Endothelial cell of umbilical vein (primary cell): ENCODE measurements around the gene PAX3. TPM values are rescaled to one million over a fixed set of nuclear protein-coding genes. Genes with fewer than 3 reads are reported as not detected.

Source experiments
- BruUV-seq: library from RNA; stranded (reverse); fragments of 400-500 nt; replicated peaks from 2 replicates; lab custom pipeline; 2021; lab: Mats Ljungman, UMichigan
- CTCF ChIA-PET: fragments of 300-600, 350-600 bp; sonication (Branson Sonifier 250); formaldehyde crosslinking; loops from one replicate; lab custom pipeline; 2021; ENCODE audit warnings: antibody characterized with exemption, inconsistent platforms; lab: Charles Lee
- POLR2A ChIA-PET: fragments of 300-600, 350-600 bp; sonication (Branson Sonifier 250); formaldehyde crosslinking; loops from one replicate; lab custom pipeline; 2021; ENCODE audit warnings: antibody characterized with exemption, inconsistent platforms; lab: Charles Lee
- DNase-seq: peaks from one replicate; pipeline ENCODE4 v3.0.0-alpha.2; 2011; ENCODE audit warnings: low read depth, low spot score
- FAIRE-seq: peaks from 2 replicates; lab custom pipeline; 2011; peaks lifted over from hg19 to GRCh38; lab: Jason Lieb, UNC
- H2AFZ ChIP-seq: 2 replicates; pipeline ENCODE4 v1.6.0; 2012; ENCODE audit warnings: low read depth, low read length, control low read depth, inconsistent platforms
- H3K27ac ChIP-seq: 2 replicates; pipeline ENCODE4 v1.5.1; 2011; ENCODE audit warnings: low read depth, mild to moderate bottlenecking, control low read depth, low read length, moderate library complexity; ENCODE audit not compliant: insufficient read depth
- H3K27me3 ChIP-seq, 2 experiments: 2 replicates each; pipeline versions ENCODE4 v1.6.0 to v1.6.1; 2011; ENCODE audit warnings: low read length in 2 of 2, mixed read lengths in 1 of 2; ENCODE audit not compliant: control insufficient read depth in 2 of 2, insufficient read depth in 2 of 2
- H3K36me3 ChIP-seq, 2 experiments: 2 replicates in 1 of 2; 3 replicates in 1 of 2; pipeline ENCODE4 v1.5.1; 2011; ENCODE audit warnings: low read length in 2 of 2, mild to moderate bottlenecking in 1 of 2, moderate library complexity in 1 of 2; ENCODE audit not compliant: control insufficient read depth in 2 of 2, insufficient read depth in 2 of 2; ENCODE audit errors: extremely low read depth in 1 of 2
- H3K4me1 ChIP-seq: 3 replicates; pipeline ENCODE4 v1.5.1; 2011; ENCODE audit warnings: mild to moderate bottlenecking, low read length; ENCODE audit not compliant: control insufficient read depth, insufficient read depth; ENCODE audit errors: extremely low read depth
- H3K4me2 ChIP-seq: 2 replicates; pipeline ENCODE4 v1.6.1; 2011; ENCODE audit warnings: low read length, control low read depth, mixed read lengths; ENCODE audit not compliant: insufficient read depth
- H3K4me3 ChIP-seq, 3 experiments: fragments of 200-600 bp in 1 of 3; sonication (generic), shearing (Covaris generic) in 1 of 3; replicated peaks in 1 of 3; 2 replicates each; pipeline ENCODE4 v1.5.1; 2011 to 2016; ENCODE audit warnings: control low read depth in 3 of 3, low read length in 3 of 3, mild to moderate bottlenecking in 2 of 3, inconsistent platforms in 1 of 3, low read depth in 1 of 3, moderate library complexity in 1 of 3; ENCODE audit not compliant: insufficient read depth in 1 of 3
- H3K79me2 ChIP-seq: 2 replicates; pipeline ENCODE4 v1.6.0; 2012; ENCODE audit warnings: low read length, inconsistent platforms; ENCODE audit not compliant: control insufficient read depth, insufficient read depth
- H3K9ac ChIP-seq: replicated peaks from 2 replicates; pipeline ENCODE3; 2011; ENCODE audit warnings: low read length, control low read depth; ENCODE audit not compliant: insufficient read depth; ENCODE audit errors: extremely low read depth
- H3K9me1 ChIP-seq: replicated peaks from 3 replicates; pipeline ENCODE4 v1.6.0; 2011; ENCODE audit warnings: mild to moderate bottlenecking, low read length; ENCODE audit not compliant: control insufficient read depth, insufficient read depth; ENCODE audit errors: extremely low read depth
- H3K9me3 ChIP-seq: replicated peaks from 2 replicates; pipeline ENCODE4 v1.5.1; 2012; ENCODE audit warnings: low read length, inconsistent platforms; ENCODE audit not compliant: control insufficient read depth, insufficient read depth
- H4K20me1 ChIP-seq: replicated peaks from 2 replicates; pipeline ENCODE3; 2011; ENCODE audit warnings: mild to moderate bottlenecking, low read length; ENCODE audit not compliant: control insufficient read depth, insufficient read depth; ENCODE audit errors: extremely low read depth
- CTCF ChIP-seq, 2 donors: IDR thresholded peaks; 1 replicate in 1 of 2; 2 replicates in 1 of 2; pipeline ENCODE4 v1.5.1; 2011; ENCODE audit warnings: low read length in 2 of 2, mild to moderate bottlenecking in 2 of 2, moderate library complexity in 2 of 2, control low read depth in 1 of 2, inconsistent platforms in 1 of 2, low read depth in 1 of 2; ENCODE audit not compliant: insufficient read depth in 1 of 2; ENCODE audit errors: extremely low read depth in 1 of 2
- EZH2 ChIP-seq: IDR thresholded peaks from 2 replicates; pipeline ENCODE4 v1.6.1; 2012; ENCODE audit warnings: borderline replicate concordance, low read depth, mild to moderate bottlenecking, moderate library complexity, low read length, inconsistent platforms; ENCODE audit not compliant: severe bottlenecking
- FOS ChIP-seq: IDR thresholded peaks from 2 replicates; pipeline ENCODE4 v1.6.1; 2011; ENCODE audit warnings: mild to moderate bottlenecking, low read length, moderate library complexity, borderline replicate concordance; ENCODE audit not compliant: insufficient read depth
- GATA2 ChIP-seq: IDR thresholded peaks from 2 replicates; pipeline ENCODE4 v1.7.0; 2011; ENCODE audit warnings: low read depth, mild to moderate bottlenecking, moderate library complexity, mixed read lengths, low read length; ENCODE audit not compliant: insufficient read length, insufficient read depth
- JUN ChIP-seq: IDR thresholded peaks from 2 replicates; pipeline ENCODE4 v1.6.1; 2011; ENCODE audit warnings: borderline replicate concordance, low read depth; ENCODE audit not compliant: insufficient read length, insufficient read depth
- MAX ChIP-seq: IDR thresholded peaks from 2 replicates; pipeline ENCODE4 v1.6.1; 2011; ENCODE audit not compliant: insufficient read depth, insufficient read length
- MYC ChIP-seq: IDR thresholded peaks from one replicate; pipeline ENCODE4 v1.6.1; 2011; ENCODE audit warnings: mild to moderate bottlenecking, low read depth, low read length
- POLR2A ChIP-seq: IDR thresholded peaks from 2 replicates; pipeline ENCODE4 v1.6.1; 2012; ENCODE audit warnings: low read depth, mild to moderate bottlenecking, control low read depth, low read length
- POLR2AphosphoS5 ChIP-seq: IDR thresholded peaks from 2 replicates; pipeline ENCODE4 v1.6.1; 2012; ENCODE audit warnings: low read depth, mild to moderate bottlenecking, control low read depth, low read length, moderate library complexity; ENCODE audit not compliant: insufficient read depth
- dilution Hi-C: fragments of 300-500 bp; cut with MboI; formaldehyde crosslinking; loops from one replicate; pipeline ENCODE4 v1.15.0; 2019; ENCODE audit warnings: low sequenced_read_pairs; ENCODE audit not compliant: extremely low pct_ligation_motif_present
- intact Hi-C: fragments of 100-400 bp; cut with micrococcal nuclease; formaldehyde crosslinking; loops from one replicate; pipeline ENCODE4 v1.10.0; 2022
- polyA plus RNA-seq, 4 experiments: library from polyadenylated mRNA; depleted of rRNA in 3 of 4; stranded (reverse) in 3 of 4; unstranded in 1 of 4; fragments of >200 nt; gene quantifications; 2 replicates each; pipeline versions ENCODE4 v1.2.1 to v1.2.3, GENCODE V29; 2011 to 2012; ENCODE audit warnings: missing spikeins in 1 of 4
- total RNA-seq: library from RNA; stranded (reverse); gene quantifications from 2 replicates; pipeline ENCODE4 v1.2.3, GENCODE V29; 2021

The PAX3 gene
- total and polyA plus RNA-seq, 2 donors (not counting 3 experiments of a cell fraction or from before 2014, with no cell fraction given) = not detected

- intact Hi-C loops = no loop called here
- dilution Hi-C loops = no loop called here
- Histone ChIP-seq H3K4me2 (no peak overlapping the region), H3K9me3 (no peaks in the 10 kb centered on the region), H3K36me3 (no peaks in the 10 kb centered on the region), H3K27me3 (peaks cover 5 to 17% of the 10 kb centered on the region in 2 experiments), H3K79me2 (no peaks in the 10 kb centered on the region), H3K4me1 (no peaks in the 10 kb centered on the region), H2AFZ (no peak overlapping the region), H3K27ac (no peak overlapping the region), H3K9ac (no peak overlapping the region), H3K4me3 (no peak overlapping the region), H3K9me1 (no peaks in the 10 kb centered on the region), H4K20me1 (no peaks in the 10 kb centered on the region)
- FAIRE-seq (no peak), DNase-seq (no peak)
- BruUV-seq = no TSS peak
- CTCF ChIA-PET = no interaction called here
- TF ChIP-seq CTCF (IDR thresholded peaks at IDR 0.05; ENCODE audit: extremely low read depth in 1 of 2, insufficient read depth in 1 of 2, low read depth in 1 of 2, low read length in 2 of 2) = no peak
- no peak for TF ChIP-seq POLR2A
- no peak for TF ChIP-seq GATA2
- no peak for TF ChIP-seq MAX
- no peak for TF ChIP-seq MYC
- no peak for TF ChIP-seq FOS
- no peak for TF ChIP-seq EZH2
- no peak for TF ChIP-seq POLR2AphosphoS5
- TF ChIP-seq JUN = no peak
- POLR2A ChIA-PET = no interaction called here
These were observed 58.1 kb downstream of the PAX3 start for GRCh38 chr2:222240676-222241049.
